ENCODE data around the gene REEP1. TPM values are rescaled to one million over a fixed set of nuclear protein-coding genes. Genes with fewer than 3 reads are reported as not detected.

The REEP1 gene
- total RNA-seq, 2 experiments from 2014 or later = 0.23 to 0.25 TPM

GRCh38 chr2:86239326-86239725 lies 98.1 kb downstream of the REEP1 start:
- H3K4me3 Mint-ChIP-seq = no peak overlapping the region
- ATAC-seq (no peak), DNase-seq (no peak)
- CTCF ChIA-PET = no interaction called here
- H3K27me3 Mint-ChIP-seq = peaks cover 3% of the 10 kb centered on the region
- no peaks in the 10 kb centered on the region for H3K36me3 Mint-ChIP-seq (ENCODE audit: low read depth)
- H3K9me3 Mint-ChIP-seq = no peaks in the 10 kb centered on the region
- POLR2A ChIA-PET = no interaction called here
- no peak overlapping the region for H3K27ac Mint-ChIP-seq
- intact Hi-C loops (cut with micrococcal nuclease) = no loop called here
- H3K4me1 Mint-ChIP-seq (ENCODE audit: low read depth) = peaks cover 6% of the 10 kb centered on the region
- no peak for TF ChIP-seq CTCF (IDR thresholded peaks at IDR 0.05)

- H3K27me3 Mint-ChIP-seq = peaks cover 3% of the 10 kb centered on the region
- ChIA-PET CTCF (interaction anchor here (1.1 to 4.0 kb wide), 2 partner anchors 8 to 17 kb away, joined by 3 to 19 read pairs; no protein-coding TSS in a partner anchor), POLR2A (no interaction called here)
- no peaks in the 10 kb centered on the region for H3K36me3 Mint-ChIP-seq (ENCODE audit: low read depth)
- H3K4me3 Mint-ChIP-seq = no peak overlapping the region
- intact Hi-C loops (cut with micrococcal nuclease) = no loop called here
- H3K27ac Mint-ChIP-seq = no peak overlapping the region
- peak; percentile 94 for ATAC-seq
- no peaks in the 10 kb centered on the region for H3K9me3 Mint-ChIP-seq
- TF ChIP-seq CTCF (IDR thresholded peaks at IDR 0.05) = no peak
- peaks cover 6% of the 10 kb centered on the region for H3K4me1 Mint-ChIP-seq (ENCODE audit: low read depth)
- peak; percentile 73 for DNase-seq
These were observed 99.1 kb downstream of the REEP1 start for GRCh38 chr2:86238354-86238753.

- DNase-seq (no peak), ATAC-seq (no peak)
- Mint-ChIP-seq H3K27ac (no peak overlapping the region), H3K4me1 (ENCODE audit: low read depth) (peaks cover 6% of the 10 kb centered on the region), H3K9me3 (no peaks in the 10 kb centered on the region), H3K27me3 (peaks cover 3% of the 10 kb centered on the region), H3K36me3 (ENCODE audit: low read depth) (no peaks in the 10 kb centered on the region), H3K4me3 (no peak overlapping the region)
- ChIA-PET CTCF (interaction anchor here (1.1 to 4.0 kb wide), 2 partner anchors 9 to 16 kb away, joined by 3 to 19 read pairs; no protein-coding TSS in a partner anchor), POLR2A (no interaction called here)
- intact Hi-C loops (cut with micrococcal nuclease) = no loop called here
- TF ChIP-seq CTCF (IDR thresholded peaks at IDR 0.05) = no peak
These were observed 100.3 kb downstream of the REEP1 start for GRCh38 chr2:86237172-86237571.

- intact Hi-C loops (cut with micrococcal nuclease) = no loop called here
- ChIA-PET CTCF (interaction anchor here (0.7 to 4.0 kb wide), 3 partner anchors 9 to 29 kb away, joined by 3 to 19 read pairs (median 3); no protein-coding TSS in a partner anchor), POLR2A (interaction anchor here (0.6 to 0.7 kb wide), 2 partner anchors 9 to 530 kb away, joined by 3 read pairs; no protein-coding TSS in a partner anchor)
- H3K27ac Mint-ChIP-seq = no peak overlapping the region
- H3K36me3 Mint-ChIP-seq (ENCODE audit: low read depth) = no peaks in the 10 kb centered on the region
- TF ChIP-seq CTCF (IDR thresholded peaks at IDR 0.05) = no peak
- no peak overlapping the region for H3K4me3 Mint-ChIP-seq
- DNase-seq (no peak), ATAC-seq (no peak)
- H3K9me3 Mint-ChIP-seq = no peaks in the 10 kb centered on the region
- H3K27me3 Mint-ChIP-seq = peaks cover 3% of the 10 kb centered on the region
- peaks cover 6% of the 10 kb centered on the region for H3K4me1 Mint-ChIP-seq (ENCODE audit: low read depth)
These were observed 102.0 kb downstream of the REEP1 start for GRCh38 chr2:86235196-86235980.

- ATAC-seq (no peak), DNase-seq (no peak)
- Mint-ChIP-seq H3K27me3 (peaks cover 3% of the 10 kb centered on the region), H3K36me3 (ENCODE audit: low read depth) (no peaks in the 10 kb centered on the region), H3K4me1 (ENCODE audit: low read depth) (peaks cover 6% of the 10 kb centered on the region), H3K4me3 (no peak overlapping the region), H3K9me3 (no peaks in the 10 kb centered on the region), H3K27ac (no peak overlapping the region)
- POLR2A ChIA-PET = no interaction called here
- TF ChIP-seq CTCF (IDR thresholded peaks at IDR 0.05) = no peak
- intact Hi-C loops (cut with micrococcal nuclease) = no loop called here
- CTCF ChIA-PET = interaction anchor here (1.2 to 4.0 kb wide), 2 partner anchors 9 to 14 kb away, joined by 3 to 19 read pairs; no protein-coding TSS in a partner anchor
These were observed 102.8 kb downstream of the REEP1 start for GRCh38 chr2:86234563-86235131.

Measured in activated CD8-positive, alpha-beta T cell treated with anti-CD3 and anti-CD28 coated beads for 36 hours (primary cell).